ENCODE data around the gene FGF19. TPM values are rescaled to one million over a fixed set of nuclear protein-coding genes. Genes with fewer than 3 reads are reported as not detected.

Gene FGF19
- total and polyA plus RNA-seq, 9 of the 15 experiments (the other 6 are each of a cell fraction or from before 2014, with no cell fraction given), result 0.11 TPM; not detected in 8

DNA sequence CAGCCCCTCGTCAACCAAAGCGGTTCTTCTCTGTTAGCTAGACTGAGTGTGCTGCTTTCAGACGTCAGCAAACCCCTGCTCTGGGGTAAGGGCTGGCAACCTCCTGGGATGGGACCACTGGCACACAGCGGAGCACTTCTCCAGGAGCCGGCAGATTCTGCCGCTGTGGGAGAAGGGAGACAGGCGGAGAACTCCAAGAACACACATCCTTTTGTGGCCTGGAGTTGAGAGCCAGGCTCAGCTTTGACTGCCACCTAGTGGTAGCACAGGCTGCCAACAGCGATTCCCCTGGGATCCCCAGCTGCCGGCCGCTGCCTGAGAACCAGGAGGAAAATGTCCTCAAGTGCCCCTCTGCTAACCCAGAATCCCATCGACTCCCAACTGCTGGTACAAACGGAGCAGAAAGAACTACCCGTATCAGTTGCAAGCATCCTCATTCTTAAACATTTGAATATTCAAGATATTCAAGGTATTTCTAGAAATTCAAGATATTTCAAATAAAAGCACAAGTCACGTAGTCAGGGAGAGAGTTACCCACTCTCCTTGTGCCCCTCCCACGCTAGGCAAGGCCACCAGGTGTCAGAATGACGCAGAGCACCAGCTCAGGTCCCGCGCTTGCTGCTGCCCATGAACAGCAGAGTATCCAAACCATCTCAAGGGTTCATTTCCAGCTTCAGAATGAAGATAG lies 33.5 kb downstream of the FGF19 start:
- peak; percentile 95 for FAIRE-seq
- peak; percentile 78 to 86 (median 80) for DNase-seq (ENCODE audit: extremely low read depth in 1 of 4, low spot score in 3 of 4)
- H3K9me1 ChIP-seq (ENCODE audit: control insufficient read depth, insufficient read depth, low read length), result no peaks in the 10 kb centered on the region
- no TSS peak for BruUV-seq (replicated peaks)
- H3K4me2 ChIP-seq (ENCODE audit: insufficient read depth, low read length), result no peak overlapping the region
- H4K20me1 ChIP-seq (replicated peaks; ENCODE audit: control insufficient read depth, insufficient read depth, low read length), result peaks cover 11% of the 10 kb centered on the region
- ChIA-PET POLR2A (interaction anchor here (0.6 to 1.7 kb wide), 8 partner anchors 10 to 823 kb away, joined by 3 to 5 read pairs (median 3); no protein-coding TSS in a partner anchor), CTCF (ENCODE audit: low intra/inter-chr PET ratio) (interaction anchor here (0.5 to 2.4 kb wide), 3 partner anchors 216 to 568 kb away, joined by 3 to 15 read pairs (median 4); no protein-coding TSS in a partner anchor)
- H3K79me2 ChIP-seq (ENCODE audit: control insufficient read depth, insufficient read depth, low read length), result peaks cover 21% of the 10 kb centered on the region
- WGBS (ENCODE audit: insufficient coverage, low coverage, missing lambda C conversion rate), result 35% methylated on average over 18 of the region's 18 CpGs
- H3K4me1 ChIP-seq (replicated peaks in 1 of 2; ENCODE audit: control insufficient read depth in 2 of 2, insufficient read depth in 2 of 2, low read length in 2 of 2), result peaks cover 9 to 18% of the 10 kb centered on the region in 2 experiments; a peak in 4 of 5 replicates
- peak; percentile 79 for ATAC-seq
- in situ Hi-C loops (cut with MboI), result loop anchor here (5.0 to 25.0 kb wide), 3 partner anchors 563 to 1033 kb away; partner anchors contain the start of gene CPT1A
- no peaks in the 10 kb centered on the region for H3K27me3 ChIP-seq (ENCODE audit: control insufficient read depth in 2 of 2, insufficient read depth in 2 of 2, low read length in 2 of 2)
- H2AFZ ChIP-seq (ENCODE audit: low read depth, low read length), result no peak overlapping the region
- H3K36me3 ChIP-seq (ENCODE audit: control insufficient read depth, insufficient read depth, low read length), result peaks cover 77% of the 10 kb centered on the region
- no peak overlapping the region for H3K4me3 ChIP-seq
- intact Hi-C loops (cut with micrococcal nuclease), result loop anchor here (5.0 kb wide), 1 partner anchor 568 kb away; no protein-coding TSS in a partner anchor
- H3K9ac ChIP-seq (ENCODE audit: insufficient read depth in 1 of 2, low read depth in 2 of 2, low read length in 2 of 2), result no peak overlapping the region
- no peaks in the 10 kb centered on the region for H3K9me3 ChIP-seq (replicated peaks; ENCODE audit: control insufficient read depth, insufficient read depth, low read depth, low read length)
- H3K27ac ChIP-seq (ENCODE audit: extremely low read depth, low read depth, low read length), result no peak overlapping the region
- TF ChIP-seq, protein P1, sequence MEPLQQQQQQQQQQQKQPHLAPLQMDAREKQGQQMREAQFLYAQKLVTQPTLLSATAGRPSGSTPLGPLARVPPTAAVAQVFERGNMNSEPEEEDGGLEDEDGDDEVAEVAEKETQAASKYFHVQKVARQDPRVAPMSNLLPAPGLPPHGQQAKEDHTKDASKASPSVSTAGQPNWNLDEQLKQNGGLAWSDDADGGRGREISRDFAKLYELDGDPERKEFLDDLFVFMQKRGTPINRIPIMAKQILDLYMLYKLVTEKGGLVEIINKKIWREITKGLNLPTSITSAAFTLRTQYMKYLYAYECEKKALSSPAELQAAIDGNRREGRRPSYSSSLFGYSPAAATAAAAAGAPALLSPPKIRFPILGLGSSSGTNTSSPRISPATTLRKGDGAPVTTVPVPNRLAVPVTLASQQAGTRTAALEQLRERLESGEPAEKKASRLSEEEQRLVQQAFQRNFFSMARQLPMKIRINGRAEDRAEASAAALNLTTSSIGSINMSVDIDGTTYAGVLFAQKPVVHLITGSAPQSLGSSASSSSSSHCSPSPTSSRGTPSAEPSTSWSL (CRISPR knock-in tag; IDR thresholded peaks at IDR 0.05; ENCODE audit: borderline replicate concordance), result no peak
- TF ChIP-seq STAG1 (CRISPR knock-in tag; IDR thresholded peaks at IDR 0.05; ENCODE audit: borderline replicate concordance), result peak; percentile 94
- no peak for TF ChIP-seq ZNF282 (CRISPR knock-in tag; IDR thresholded peaks at IDR 0.05)
- peak in 1 of 3 experiments; percentile 11 for TF ChIP-seq YY1 (IDR thresholded peaks at IDR 0.05; ENCODE audit: borderline replicate concordance in 1 of 3, control insufficient read depth in 1 of 3, extremely low read depth in 1 of 3, insufficient read depth in 3 of 3, insufficient read length in 1 of 3, insufficient replicate concordance in 2 of 3, low read depth in 1 of 3, low read length in 2 of 3)
- no peak for TF ChIP-seq ZBTB8A (IDR thresholded peaks at IDR 0.05; ENCODE audit: partially characterized antibody)
- TF ChIP-seq, protein P2, sequence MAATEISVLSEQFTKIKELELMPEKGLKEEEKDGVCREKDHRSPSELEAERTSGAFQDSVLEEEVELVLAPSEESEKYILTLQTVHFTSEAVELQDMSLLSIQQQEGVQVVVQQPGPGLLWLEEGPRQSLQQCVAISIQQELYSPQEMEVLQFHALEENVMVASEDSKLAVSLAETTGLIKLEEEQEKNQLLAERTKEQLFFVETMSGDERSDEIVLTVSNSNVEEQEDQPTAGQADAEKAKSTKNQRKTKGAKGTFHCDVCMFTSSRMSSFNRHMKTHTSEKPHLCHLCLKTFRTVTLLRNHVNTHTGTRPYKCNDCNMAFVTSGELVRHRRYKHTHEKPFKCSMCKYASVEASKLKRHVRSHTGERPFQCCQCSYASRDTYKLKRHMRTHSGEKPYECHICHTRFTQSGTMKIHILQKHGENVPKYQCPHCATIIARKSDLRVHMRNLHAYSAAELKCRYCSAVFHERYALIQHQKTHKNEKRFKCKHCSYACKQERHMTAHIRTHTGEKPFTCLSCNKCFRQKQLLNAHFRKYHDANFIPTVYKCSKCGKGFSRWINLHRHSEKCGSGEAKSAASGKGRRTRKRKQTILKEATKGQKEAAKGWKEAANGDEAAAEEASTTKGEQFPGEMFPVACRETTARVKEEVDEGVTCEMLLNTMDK (IDR thresholded peaks at IDR 0.05; ENCODE audit: borderline replicate concordance, insufficient read depth, low read depth, low read length, poor library complexity, severe bottlenecking), result peak; percentile 49
- TF ChIP-seq ZBTB1 (CRISPR knock-in tag; IDR thresholded peaks at IDR 0.05; ENCODE audit: borderline replicate concordance, low read depth), result no peak
- no peak for TF ChIP-seq NCOR1 (IDR thresholded peaks at IDR 0.05)
- TF ChIP-seq, protein P3, sequence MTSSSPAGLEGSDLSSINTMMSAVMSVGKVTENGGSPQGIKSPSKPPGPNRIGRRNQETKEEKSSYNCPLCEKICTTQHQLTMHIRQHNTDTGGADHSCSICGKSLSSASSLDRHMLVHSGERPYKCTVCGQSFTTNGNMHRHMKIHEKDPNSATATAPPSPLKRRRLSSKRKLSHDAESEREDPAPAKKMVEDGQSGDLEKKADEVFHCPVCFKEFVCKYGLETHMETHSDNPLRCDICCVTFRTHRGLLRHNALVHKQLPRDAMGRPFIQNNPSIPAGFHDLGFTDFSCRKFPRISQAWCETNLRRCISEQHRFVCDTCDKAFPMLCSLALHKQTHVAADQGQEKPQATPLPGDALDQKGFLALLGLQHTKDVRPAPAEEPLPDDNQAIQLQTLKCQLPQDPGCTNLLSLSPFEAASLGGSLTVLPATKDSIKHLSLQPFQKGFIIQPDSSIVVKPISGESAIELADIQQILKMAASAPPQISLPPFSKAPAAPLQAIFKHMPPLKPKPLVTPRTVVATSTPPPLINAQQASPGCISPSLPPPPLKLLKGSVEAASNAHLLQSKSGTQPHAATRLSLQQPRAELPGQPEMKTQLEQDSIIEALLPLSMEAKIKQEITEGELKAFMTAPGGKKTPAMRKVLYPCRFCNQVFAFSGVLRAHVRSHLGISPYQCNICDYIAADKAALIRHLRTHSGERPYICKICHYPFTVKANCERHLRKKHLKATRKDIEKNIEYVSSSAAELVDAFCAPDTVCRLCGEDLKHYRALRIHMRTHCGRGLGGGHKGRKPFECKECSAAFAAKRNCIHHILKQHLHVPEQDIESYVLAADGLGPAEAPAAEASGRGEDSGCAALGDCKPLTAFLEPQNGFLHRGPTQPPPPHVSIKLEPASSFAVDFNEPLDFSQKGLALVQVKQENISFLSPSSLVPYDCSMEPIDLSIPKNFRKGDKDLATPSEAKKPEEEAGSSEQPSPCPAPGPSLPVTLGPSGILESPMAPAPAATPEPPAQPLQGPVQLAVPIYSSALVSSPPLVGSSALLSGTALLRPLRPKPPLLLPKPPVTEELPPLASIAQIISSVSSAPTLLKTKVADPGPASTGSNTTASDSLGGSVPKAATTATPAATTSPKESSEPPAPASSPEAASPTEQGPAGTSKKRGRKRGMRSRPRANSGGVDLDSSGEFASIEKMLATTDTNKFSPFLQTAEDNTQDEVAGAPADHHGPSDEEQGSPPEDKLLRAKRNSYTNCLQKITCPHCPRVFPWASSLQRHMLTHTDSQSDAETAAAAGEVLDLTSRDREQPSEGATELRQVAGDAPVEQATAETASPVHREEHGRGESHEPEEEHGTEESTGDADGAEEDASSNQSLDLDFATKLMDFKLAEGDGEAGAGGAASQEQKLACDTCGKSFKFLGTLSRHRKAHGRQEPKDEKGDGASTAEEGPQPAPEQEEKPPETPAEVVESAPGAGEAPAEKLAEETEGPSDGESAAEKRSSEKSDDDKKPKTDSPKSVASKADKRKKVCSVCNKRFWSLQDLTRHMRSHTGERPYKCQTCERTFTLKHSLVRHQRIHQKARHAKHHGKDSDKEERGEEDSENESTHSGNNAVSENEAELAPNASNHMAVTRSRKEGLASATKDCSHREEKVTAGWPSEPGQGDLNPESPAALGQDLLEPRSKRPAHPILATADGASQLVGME (CRISPR knock-in tag; IDR thresholded peaks at IDR 0.05), result no peak
- no peak for TF ChIP-seq HOXB6 (CRISPR knock-in tag; IDR thresholded peaks at IDR 0.05; ENCODE audit: borderline replicate concordance)
